ENCODE measurements around the gene CFAP46.

Gene CFAP46

DNA sequence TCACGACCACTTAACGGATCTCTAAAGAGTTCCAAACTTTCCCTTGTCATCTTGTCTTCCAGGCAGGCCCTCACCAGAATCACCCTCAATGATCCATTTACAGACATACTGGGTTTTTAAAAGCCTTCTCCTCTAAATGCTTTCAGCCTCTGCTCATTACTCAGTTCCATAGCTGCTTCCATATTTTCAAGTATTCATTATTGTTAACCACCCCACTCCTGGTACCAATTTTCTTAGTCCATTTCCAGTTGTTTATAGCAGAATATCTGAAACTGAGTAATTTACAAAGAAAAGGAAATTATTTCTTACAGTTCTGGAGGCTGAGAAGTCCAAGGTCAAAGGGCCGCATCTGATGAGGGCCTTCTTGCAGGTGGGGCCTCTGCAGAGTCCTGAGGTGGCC is 100.0 kb downstream of the CFAP46 start:
- DNase-seq (ENCODE audit: low read depth) = no peak

DNA sequence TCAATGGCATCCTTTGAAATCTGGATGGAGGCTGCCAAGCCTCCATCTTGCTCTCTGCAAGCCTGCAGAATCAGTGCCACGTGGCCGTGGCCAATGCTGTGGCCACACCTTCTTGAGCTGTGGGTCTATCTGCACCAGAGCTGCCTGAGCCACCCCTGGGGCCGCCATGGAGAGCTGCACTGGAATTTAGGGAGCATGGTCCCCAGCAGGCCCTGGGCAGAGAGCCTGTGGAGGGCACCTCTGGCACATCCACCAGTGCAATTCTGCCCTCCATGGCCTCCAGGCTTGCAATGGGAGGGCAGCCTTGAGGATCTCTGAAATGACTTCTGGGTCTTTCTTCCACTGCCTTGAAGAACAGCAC is 100.8 kb downstream of the CFAP46 start:
- no peak for DNase-seq (ENCODE audit: low read depth)

DNA sequence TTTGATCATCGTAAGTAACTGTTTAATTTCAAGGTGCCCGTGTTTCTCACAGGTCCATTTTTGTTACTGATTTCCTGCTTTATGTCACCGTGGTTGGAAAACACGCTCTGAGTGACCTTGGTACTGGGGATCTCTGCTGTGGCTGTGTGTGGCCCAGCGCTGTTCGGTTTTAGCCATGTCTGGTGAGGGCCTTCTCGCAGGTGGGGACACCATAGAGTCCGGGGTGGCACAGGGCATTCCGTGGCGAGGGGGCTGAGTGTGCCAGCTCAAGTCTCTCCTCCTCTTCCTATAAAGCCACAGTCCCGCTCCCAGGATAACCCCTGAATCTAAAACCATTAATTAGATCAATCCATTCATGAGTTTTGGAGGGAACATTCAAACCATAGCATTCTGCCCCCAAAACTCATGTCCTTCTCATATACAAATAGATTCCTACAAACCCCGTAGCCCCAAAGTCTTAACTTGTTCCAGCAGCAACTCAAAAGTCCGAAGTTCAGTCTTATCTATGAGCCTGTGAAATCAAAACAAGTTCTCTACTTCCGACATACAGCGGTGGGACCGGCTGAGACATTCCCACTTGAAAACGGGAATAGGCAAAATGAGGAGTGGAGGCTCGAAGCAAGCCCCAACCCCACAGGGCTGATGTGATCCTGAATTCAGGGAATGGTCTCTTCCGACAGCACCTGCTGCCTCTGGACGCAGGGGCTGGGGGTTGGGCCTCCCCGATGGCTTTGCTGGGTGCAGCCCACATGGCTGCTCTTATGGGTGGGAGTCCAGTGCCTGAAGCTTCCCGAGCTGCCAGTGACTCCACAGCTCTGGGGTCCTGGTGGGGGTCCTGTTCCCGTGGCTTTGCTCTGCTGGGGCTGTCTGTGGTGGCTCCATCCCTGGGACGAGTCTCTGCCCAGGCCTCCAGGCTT is 101.4 kb downstream of the CFAP46 start:
- no peak for DNase-seq (ENCODE audit: low read depth)

DNA sequence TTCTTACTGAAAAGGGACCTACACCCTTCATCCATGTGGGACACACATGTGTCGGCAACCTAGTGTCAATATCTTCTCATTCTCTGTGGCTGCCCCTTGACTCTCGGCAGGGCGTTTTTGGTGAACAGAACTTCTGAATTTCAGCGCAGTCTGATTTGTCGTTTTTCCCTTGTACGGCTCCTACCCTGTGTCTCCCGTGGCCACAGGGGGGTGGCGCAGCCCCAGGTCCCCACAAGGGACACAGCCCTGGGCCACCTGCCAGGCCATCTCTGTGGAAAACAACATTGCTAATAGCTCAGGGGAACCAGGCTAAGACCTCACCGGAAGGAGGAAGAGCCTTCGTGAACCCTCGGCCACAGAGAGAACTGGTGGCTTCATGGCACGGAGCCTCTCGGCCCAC is 103.3 kb downstream of the CFAP46 start:
- no peak for DNase-seq (ENCODE audit: low read depth)

DNA sequence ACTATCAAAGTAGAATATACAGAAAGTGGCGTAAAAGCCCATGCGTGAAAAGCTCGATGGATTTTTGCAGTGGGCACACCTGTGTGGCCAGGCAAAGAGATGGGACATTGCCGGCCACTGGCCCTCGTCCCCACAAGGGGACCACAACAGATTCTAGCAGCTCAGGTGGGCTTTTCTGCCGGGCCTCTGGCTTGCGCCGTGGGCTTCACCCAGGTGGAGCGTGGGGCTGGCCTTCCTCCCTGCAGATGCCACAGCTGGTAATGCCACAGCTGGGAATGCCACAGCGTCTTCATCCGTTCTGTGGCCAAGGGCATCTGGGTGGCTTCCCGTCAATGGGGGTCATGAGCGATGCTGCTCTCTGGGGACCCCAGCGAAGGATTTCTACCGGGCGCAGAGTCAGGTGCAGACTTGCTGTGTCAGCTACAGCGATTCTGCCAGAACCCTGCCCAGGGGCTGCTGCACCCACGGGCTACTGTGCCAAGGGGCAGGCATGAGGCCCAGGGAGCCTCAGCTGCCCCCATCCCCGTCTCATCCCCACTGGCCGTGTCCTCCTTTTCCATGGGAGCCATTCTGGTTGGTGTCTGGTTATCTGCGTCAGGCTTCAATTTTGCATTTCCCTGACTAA is 103.9 kb downstream of the CFAP46 start:
- no peak for DNase-seq (ENCODE audit: low read depth)

DNA sequence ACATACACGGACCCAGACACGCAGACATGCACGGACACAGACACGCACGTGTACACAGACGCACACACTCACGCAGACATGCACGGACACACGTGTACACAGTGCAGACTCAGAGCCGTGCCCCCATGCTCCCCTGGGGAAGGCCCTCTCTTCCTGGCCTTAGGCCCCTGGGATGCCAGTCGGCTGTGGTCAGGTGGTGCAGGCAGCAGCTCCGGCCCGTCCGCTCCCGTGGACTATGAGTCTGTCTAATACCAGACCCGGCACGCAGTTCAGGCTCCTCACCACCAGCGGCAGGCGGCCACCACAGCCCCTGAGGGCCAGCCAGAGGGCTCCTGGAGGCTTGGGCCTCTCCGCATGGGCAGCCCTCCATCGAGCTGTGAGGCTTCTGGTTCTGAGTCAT is 104.5 kb downstream of the CFAP46 start:
- DNase-seq (ENCODE audit: low read depth) = no peak

DNA sequence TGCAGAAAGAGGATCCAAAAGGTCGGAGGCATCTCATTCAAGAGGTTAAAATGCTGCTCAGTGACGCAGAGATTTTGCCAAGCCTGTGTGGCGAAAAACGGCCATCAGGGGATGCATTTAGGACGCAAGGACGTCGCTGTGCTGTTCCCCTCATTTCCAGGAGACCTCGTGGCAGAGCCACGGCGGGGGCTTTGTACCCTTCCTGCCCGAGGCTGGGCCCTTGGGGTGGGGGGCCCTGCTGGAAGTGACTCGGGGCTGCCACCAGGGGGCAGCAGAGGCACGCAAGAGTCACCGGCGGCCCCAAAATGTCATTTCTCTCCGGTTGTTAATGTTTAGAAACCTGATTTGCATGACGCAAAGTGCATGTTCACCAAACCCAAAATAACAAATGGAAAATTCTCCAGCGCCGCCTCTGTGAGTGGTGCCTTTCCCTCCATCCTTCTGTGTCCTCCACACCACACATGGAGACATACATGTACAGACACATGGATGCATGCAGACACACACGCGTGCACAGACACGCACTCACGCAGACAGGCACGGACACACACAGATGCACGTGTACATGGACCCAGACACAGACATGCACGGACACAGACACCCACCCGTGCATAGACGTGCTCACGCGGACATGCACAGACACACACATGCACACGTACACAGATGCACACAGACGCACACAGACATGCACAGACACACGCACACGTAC is 105.4 kb downstream of the CFAP46 start:
- DNase-seq (ENCODE audit: low read depth) = peak; percentile 29

DNA sequence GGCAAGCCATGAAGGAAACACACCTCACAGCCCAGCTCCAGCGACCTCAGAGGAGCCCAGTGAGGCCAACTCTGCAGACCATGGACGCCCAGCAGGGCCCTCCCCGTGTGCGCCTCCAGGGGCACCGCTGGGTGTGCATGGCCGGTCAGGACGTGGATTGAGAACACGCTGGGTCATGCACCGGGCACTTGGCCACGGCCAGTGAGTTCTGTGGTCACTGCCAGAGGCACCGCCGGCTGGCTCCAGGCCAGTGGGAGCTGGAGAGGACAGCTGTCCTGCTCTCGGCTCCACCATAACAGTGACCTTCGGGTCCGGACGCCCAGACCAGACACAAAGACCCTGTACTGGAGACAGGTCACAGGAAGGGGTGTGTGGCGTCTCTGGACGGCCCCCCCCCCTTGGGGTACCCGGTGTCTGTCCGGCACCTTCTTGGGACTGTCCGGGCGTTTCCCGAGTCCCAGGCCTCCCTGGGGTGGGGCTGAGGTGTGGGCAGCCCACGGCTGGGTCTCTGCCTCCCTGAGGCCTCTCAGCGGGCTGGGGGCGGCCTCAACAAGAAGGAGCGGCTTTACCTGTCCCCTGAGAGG is 106.0 kb downstream of the CFAP46 start:
- DNase-seq (ENCODE audit: low read depth) = no peak

DNA sequence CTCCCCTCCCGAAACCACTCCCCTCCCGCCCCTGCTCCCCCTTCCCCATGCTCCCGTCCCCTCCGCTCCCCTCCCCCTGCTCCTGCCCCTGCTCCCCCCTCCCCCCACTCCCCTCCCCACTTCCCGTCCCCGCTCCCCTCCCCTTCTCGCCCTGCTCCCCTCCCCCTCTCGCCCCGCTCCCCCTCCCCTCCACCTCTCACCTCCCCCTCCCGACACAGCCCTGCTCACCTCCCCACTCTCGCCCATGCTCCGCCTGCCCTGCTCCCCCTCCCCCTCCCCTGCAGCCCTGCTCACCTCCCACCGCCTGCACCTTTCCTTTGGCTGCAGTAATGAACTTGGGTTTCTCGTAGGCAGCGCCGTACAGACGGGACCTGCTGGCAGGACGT is 106.5 kb downstream of the CFAP46 start:
- DNase-seq (ENCODE audit: low read depth) = no peak

DNA sequence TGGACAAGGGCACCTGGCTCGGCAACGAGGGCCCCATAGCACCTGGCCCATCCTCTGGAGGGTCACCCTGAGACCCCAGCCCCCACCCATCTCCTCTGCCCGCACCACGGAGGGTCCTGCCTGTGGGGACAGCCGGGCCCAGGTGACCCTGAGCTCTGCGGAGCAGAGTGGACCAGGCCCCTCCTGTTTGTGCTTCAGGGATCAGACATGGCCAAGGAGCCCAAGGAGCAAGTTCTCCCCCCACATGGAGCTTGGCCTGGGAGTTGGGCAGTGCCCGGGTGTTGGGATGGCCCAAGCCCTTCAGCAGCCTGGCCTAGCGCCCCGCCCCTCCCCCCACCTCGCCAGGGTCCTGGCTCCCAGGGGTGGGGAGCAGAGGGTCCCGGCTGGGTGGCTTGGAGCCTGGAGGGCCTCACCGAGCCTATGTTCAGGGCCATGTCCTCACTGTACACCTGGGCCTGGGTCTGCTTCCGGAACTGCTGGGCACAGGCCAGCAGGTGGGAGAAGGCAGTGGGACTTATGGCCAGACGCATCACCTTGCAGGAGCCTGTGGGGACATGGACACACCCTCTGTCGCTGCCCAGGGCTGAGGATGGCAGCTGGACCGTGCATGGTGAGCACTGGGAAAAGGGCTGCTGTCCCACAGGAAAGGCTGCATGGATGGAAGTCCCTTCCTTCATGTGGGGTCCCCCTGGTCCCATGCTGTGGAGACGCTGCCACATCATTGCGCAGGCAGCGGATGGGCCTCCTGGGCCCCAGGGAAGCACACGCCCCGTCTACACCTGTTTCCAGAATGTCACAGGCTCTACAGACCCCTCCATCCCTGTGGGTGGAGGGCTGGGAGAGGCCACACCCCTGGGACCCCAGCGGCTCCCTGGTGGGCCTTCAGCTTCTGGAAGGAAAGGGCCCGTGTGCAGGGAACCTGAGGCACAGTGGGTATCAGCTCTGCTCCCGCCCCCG is 107.2 kb downstream of the CFAP46 start:
- DNase-seq (ENCODE audit: low read depth) = no peak

DNA sequence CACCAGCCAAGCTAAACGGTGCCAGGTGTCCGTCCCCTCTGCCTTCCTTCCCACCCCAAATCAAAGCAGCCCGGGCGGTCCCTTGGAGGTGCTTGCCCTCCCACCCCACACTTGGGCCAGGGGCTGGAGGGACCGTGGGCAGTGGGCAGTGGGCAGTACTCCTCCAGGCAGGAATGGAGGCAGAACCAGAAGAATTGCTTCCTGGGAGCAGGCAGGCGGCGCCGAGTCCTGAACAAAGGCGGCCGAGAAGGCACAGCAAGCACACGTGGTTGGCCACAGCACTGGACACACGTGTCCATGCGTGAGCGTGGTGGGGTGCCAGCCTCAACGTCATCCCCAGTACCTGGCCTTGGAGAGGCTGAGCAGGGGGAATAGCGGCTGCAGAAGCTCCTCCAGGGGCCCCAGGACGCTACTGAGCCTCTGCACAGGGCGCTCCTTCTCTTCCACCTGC is 108.0 kb downstream of the CFAP46 start:
- no peak for DNase-seq (ENCODE audit: low read depth)

DNA sequence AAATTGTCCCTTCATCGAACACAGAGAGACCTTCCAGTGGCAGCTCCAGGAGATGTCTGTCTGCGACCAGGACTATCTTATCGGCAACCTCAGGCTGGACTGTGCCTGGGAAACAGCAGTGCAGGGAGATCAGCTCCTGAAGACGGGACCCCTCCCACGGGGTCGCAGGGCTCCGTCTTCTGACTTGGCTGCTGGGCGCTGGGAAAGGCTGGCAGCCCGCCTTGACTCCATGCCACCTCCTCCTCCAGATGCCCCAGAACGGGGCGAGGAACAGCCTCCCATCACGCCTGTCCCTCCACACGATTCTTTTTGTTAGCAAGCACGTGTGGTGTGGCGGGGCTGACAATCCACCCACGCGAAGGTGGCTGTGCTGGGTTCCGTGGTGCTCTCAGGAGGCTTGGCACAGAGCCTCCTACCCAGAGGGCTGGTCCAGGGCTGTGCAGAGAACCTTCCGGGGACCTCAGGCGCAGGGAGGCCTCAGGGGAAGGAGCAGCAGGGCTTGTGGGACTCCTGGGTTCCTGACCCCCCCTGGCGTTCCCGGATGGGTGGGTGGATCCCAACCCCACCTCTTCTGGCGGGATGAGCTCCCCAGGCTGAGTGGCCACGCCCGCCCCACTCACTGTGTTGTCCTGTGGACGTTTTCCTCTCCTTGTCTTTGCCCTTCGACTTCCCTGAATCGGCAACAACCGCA is 108.8 kb downstream of the CFAP46 start:
- no peak for DNase-seq (ENCODE audit: low read depth)

DNA sequence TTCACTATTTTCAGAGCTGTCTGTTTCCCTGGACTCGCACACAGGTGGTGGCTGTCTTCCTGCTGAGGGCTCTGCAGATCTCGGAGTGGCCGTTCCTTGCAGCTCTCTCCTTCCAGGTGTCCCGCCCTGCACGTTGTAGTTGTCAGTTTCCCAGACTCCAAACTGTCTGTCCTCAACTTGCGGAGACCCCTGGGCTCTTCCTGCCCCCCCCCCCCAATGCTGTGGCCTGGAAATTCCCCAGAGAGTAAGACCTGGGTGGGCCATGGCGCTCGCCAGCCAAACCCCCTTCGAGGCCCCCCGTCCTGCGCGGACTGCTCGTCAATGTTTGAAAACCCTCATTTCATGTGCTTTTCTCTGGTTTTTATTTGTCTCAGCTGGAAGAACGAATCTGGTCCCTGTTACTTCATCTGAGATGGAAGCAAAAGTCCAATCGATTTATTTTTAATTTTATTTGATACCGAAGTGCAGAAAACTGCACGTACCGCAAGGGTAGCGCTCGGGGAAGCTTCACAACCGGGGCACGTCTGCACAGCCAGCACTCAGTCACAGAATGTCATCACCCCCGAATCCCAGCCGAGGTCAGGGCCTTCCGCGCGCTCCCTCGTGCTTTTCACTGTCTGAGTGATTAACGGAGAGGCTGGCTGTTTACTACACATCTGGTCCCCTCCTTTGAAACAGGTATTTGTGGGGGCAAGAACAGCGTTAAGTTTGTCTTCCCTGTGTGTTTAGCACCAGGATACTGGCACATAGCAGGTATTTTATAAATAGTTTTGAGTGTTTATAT is 110.0 kb downstream of the CFAP46 start:
- no peak for DNase-seq (ENCODE audit: low read depth)

DNA sequence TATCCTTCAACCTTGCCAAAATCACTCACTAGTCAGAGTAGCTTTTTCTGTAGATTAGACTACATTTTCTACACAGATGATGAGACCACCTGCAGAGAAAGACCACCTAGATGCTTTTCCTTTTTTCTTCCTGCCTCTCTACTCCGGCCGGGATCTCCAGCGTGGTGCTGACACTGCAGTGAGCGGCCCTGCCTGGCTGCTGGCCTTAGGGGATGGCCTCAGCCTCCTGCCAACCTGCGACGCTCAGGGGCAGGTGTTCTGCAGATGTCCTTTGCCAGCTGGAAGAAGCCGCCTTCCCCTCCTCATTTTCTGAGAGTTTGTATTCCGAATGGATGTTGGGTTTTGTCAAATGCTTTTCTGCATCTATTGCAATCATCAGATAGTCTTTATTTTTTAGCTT is 113.0 kb downstream of the CFAP46 start:
- DNase-seq (ENCODE audit: low read depth) = no peak

DNA sequence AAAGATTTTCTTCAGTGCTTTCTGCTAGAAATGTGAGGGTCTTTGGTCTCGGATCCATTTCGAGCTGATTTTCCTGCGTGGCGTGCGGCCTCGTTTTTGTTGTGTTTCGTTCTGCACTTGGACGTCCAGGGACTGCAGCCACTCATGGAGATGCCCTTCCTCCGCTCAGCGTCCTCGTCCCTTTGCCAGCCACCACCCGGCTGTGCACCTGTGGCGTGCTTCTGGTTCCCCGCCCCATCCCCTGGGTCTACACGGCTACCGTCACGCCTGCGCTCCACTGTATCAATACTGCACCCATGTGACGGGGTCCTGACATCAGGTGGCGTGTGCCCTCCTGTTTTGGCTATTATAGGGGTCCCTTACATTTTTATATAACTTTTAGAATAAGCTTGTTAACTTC is 113.7 kb downstream of the CFAP46 start:
- DNase-seq (ENCODE audit: low read depth) = no peak

DNA sequence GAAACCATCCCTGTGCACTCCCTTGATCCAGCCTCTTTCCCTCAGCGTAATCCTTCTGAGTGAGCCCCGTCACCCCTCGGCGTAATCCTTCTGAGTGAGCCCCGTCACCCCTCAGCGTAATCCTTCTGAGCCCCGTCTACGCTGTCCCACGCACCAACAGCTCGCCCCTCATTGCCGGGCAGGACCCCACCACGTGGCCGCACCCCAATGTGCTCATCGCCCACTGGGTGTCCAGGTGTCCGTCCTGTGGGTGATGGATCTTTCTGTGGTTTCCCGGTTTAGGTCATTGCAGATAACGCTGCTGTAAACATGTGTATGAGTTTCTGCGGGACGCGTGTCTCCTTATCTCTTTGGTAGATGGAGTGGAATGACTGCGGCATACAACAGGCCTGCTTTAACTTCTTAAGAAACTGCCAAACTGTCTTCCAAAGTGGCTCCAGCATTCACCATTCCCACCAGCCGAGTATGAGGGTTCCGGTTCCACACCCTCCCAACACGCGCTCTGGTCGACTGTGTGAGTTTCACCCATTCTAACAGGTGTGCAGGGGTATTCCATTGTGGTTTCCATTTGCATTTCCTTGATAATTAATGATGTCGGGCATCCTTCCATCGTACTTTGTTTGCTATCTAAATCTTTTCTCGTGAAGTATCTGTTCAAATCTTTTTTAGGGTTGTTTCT is 114.4 kb downstream of the CFAP46 start:
- no peak for DNase-seq (ENCODE audit: low read depth)

DNA sequence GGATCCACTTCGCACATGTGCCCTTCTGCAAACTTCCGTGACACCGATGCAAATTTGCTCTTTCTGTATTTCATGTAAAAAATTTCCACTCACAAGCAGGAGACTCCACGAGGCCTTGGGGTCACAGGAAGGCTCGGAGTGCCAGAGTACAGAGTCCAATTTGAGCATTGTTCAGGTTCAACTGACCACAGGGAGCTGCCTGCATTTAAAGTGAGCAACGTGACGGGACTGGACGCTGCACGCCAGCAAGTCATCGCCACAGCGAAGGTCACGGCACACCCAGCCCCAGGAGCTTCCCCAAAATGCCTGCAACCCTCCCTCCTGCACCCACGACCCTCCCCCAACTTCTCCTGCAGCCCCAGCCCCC is 115.0 kb downstream of the CFAP46 start:
- no peak for DNase-seq (ENCODE audit: low read depth)

DNA sequence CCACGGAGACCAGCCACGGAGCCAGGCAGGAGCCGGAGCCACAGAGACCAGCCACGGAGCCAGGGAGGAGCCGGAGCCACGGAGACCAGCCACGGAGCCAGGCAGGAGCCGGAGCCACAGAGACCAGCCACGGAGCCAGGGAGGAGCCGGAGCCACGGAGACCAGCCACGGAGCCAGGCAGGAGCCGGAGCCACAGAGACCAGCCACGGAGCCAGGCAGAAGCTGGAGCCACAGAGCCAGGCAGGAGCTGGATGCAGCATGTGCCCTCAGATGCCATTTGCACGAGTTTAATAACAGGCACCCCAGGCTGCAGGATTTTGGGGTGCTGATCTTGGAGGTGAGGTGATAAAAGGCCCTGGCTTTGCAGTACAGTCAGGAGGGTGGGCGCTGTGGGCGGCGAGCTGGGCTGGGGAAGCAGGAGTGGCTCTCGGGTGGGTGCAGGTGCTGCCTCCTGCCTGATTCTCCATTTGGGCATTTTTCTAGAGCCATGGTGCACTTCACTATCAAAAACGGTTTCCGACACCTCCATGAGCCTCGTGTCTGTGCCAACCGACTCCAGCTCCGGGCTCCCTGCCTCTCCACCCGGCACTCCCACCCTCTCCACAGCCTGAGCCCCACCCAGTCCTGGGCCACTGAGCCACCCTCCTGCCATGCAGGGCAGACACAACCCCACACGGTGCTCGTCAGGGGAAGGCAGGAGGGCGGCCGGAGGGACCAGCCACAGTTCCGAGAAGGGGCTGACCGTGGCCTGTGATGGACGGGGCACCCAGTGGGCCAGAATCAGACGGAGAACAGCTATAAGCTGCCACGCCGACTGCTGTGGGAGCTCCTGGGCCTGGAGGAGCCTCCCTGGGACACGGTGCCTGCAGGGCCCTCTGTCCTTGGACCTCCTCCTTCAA is 115.6 kb downstream of the CFAP46 start:
- no peak for DNase-seq (ENCODE audit: low read depth)

Measured in stimulated activated CD8-positive, alpha-beta memory T cell treated with anti-CD3 and anti-CD28 coated beads, Interleukin-15, amount 100 ng/mL, for 24 hours (primary cell).